Measurements from ENCODE around the gene STEAP4.

DNA sequence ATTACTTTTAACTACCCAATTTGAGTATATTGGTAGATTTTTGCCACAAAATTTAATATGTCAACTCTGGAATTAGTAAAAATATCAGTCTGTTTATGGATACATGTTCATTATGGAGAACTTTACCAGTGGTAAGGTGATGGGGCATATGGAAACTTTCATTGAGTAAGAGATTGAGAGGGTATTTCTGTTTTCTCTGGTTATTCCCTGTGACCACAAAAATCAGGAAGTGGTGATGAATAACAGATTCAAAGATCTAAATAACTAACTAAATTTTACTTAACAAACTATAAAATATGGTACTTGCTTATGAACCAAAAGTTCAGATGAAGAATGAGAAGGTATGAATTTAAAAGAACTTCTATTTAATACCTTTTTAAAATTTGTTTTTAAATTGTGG, 22.1 kb upstream of the STEAP4 start:
- TF ChIP-seq, protein P1, sequence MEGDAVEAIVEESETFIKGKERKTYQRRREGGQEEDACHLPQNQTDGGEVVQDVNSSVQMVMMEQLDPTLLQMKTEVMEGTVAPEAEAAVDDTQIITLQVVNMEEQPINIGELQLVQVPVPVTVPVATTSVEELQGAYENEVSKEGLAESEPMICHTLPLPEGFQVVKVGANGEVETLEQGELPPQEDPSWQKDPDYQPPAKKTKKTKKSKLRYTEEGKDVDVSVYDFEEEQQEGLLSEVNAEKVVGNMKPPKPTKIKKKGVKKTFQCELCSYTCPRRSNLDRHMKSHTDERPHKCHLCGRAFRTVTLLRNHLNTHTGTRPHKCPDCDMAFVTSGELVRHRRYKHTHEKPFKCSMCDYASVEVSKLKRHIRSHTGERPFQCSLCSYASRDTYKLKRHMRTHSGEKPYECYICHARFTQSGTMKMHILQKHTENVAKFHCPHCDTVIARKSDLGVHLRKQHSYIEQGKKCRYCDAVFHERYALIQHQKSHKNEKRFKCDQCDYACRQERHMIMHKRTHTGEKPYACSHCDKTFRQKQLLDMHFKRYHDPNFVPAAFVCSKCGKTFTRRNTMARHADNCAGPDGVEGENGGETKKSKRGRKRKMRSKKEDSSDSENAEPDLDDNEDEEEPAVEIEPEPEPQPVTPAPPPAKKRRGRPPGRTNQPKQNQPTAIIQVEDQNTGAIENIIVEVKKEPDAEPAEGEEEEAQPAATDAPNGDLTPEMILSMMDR (IDR thresholded peaks at IDR 0.05): no peak
- no peak for TF ChIP-seq POLR2A (IDR thresholded peaks at IDR 0.05)
- no peak for TF ChIP-seq EP300 (IDR thresholded peaks at IDR 0.05)
